Epithelial cell of esophagus (primary cell): ENCODE data around the gene PRKAR2B.

Experiments used
- DNase-seq: peaks from one replicate; pipeline ENCODE4 v3.0.0; 2010; ENCODE audit warnings: low read depth
- H3K4me3 ChIP-seq: 2 replicates; pipeline ENCODE4 v1.5.1; 2011; ENCODE audit warnings: mild to moderate bottlenecking, low read length, control low read depth
- TF ChIP-seq, protein P1 (sequence below): IDR thresholded peaks from 2 replicates; pipeline ENCODE4 v1.5.1; 2011; ENCODE audit warnings: low read depth, mild to moderate bottlenecking, low read length, control low read depth, inconsistent platforms; ENCODE audit not compliant: insufficient read depth; ENCODE audit errors: missing control alignments

PRKAR2B gene

GRCh38 chr7:107208024-107208521 lies 163.6 kb downstream of the PRKAR2B start:
- TF ChIP-seq, protein P1, sequence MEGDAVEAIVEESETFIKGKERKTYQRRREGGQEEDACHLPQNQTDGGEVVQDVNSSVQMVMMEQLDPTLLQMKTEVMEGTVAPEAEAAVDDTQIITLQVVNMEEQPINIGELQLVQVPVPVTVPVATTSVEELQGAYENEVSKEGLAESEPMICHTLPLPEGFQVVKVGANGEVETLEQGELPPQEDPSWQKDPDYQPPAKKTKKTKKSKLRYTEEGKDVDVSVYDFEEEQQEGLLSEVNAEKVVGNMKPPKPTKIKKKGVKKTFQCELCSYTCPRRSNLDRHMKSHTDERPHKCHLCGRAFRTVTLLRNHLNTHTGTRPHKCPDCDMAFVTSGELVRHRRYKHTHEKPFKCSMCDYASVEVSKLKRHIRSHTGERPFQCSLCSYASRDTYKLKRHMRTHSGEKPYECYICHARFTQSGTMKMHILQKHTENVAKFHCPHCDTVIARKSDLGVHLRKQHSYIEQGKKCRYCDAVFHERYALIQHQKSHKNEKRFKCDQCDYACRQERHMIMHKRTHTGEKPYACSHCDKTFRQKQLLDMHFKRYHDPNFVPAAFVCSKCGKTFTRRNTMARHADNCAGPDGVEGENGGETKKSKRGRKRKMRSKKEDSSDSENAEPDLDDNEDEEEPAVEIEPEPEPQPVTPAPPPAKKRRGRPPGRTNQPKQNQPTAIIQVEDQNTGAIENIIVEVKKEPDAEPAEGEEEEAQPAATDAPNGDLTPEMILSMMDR, result no peak
- no peak for DNase-seq
- no peak overlapping the region for H3K4me3 ChIP-seq

DNA sequence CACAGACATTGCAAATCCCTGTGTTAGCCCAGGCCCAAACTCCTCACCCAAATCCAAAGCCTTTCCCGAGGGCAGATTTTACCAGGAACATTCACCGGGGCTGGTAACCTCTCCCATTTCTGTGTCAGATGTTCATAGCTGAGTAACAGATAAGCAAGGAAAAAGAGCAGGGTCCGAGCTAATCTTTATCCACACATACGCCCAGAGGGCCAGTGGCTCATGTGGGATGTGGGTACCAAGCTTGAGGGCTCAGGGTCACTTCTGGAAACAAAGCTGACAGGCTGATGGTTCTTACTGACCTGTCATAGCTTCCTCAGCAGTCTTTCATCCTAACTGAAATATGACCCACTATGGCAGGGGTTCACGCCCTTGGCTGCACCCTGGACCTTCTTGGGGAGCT lies 164.1 kb downstream of the PRKAR2B start:
- no peak for DNase-seq
- no peak overlapping the region for H3K4me3 ChIP-seq
- TF ChIP-seq, protein P1, result no peak

- TF ChIP-seq, protein P1, result no peak
- H3K4me3 ChIP-seq, result no peak overlapping the region
- no peak for DNase-seq
Observed at GRCh38 chr7:107209565-107209964, 165.1 kb downstream of the PRKAR2B start.

- DNase-seq, result no peak
- TF ChIP-seq, protein P1, result no peak
- no peak overlapping the region for H3K4me3 ChIP-seq
Observed at GRCh38 chr7:107210400-107210799, 165.9 kb downstream of the PRKAR2B start.
